AG04450 (cell line): ENCODE results near the gene A3GALT2. TPM values are rescaled to one million over a fixed set of nuclear protein-coding genes. Genes with fewer than 3 reads are reported as not detected.

Experiments used
- CTCF ChIA-PET: fragments of 300-600, 350-600 bp; formaldehyde crosslinking; extraction: SDS; loops from one replicate; lab custom pipeline; 2022; ENCODE audit warnings: antibody characterized with exemption, inconsistent platforms; lab: Charles Lee
- POLR2A ChIA-PET: fragments of 350-600 bp; formaldehyde crosslinking; extraction: SDS; loops from one replicate; lab custom pipeline; 2021; ENCODE audit warnings: antibody characterized with exemption, inconsistent platforms; lab: Yijun Ruan, JAX
- DNase-seq: peaks from one replicate; pipeline ENCODE4 v3.0.0-alpha.2; 2011; ENCODE audit warnings: low read depth, low spot score
- H3K27ac ChIP-seq: one replicate; pipeline ENCODE4 v1.5.1; 2012; ENCODE audit warnings: low read depth, low read length, control low read depth
- H3K27me3 ChIP-seq: one replicate; pipeline ENCODE4 v1.6.0; 2012; ENCODE audit warnings: low read length; ENCODE audit not compliant: control insufficient read depth, insufficient read depth
- H3K4me3 ChIP-seq: 2 replicates; pipeline ENCODE4 v1.5.1; 2011; ENCODE audit warnings: mild to moderate bottlenecking, low read depth, low read length, control low read depth
- H3K9me3 ChIP-seq: 2 replicates; pipeline ENCODE4 v1.5.1; 2012; ENCODE audit warnings: low read length; ENCODE audit not compliant: control insufficient read depth, insufficient read depth
- CTCF ChIP-seq: IDR thresholded peaks from 2 replicates; pipeline ENCODE4 v1.5.1; 2011; ENCODE audit warnings: low read depth, low read length, control low read depth, inconsistent platforms
- polyA plus RNA-seq: library from polyadenylated mRNA; depleted of rRNA; stranded (reverse); fragments of >200 nt; gene quantifications from 2 replicates; pipeline ENCODE4 v1.2.3, GENCODE V29; 2011

The A3GALT2 gene
- polyA plus RNA-seq, 1 experiment = not detected

GRCh38 chr1:33305816-33306652 lies 14.9 kb downstream of the A3GALT2 start:
- no peak for DNase-seq
- H3K9me3 ChIP-seq = peaks cover 8% of the 10 kb centered on the region; the same call in 1 of the 2 replicates
- H3K27me3 ChIP-seq = no peaks in the 10 kb centered on the region
- CTCF ChIA-PET = interaction anchor here (0.7 to 3.4 kb wide), 4 partner anchors 10 to 165 kb away, joined by 3 to 27 read pairs (median 4); no protein-coding TSS in a partner anchor
- POLR2A ChIA-PET = no interaction called here
- no peak overlapping the region for H3K27ac ChIP-seq
- H3K4me3 ChIP-seq = no peak overlapping the region
- TF ChIP-seq CTCF = no peak

- no peak for TF ChIP-seq CTCF
- no peaks in the 10 kb centered on the region for H3K27me3 ChIP-seq
- ChIA-PET CTCF (interaction anchor here (1.4 to 3.4 kb wide), 3 partner anchors 9 to 151 kb away, joined by 3 to 27 read pairs (median 4); no protein-coding TSS in a partner anchor), POLR2A (no interaction called here)
- peaks cover 8% of the 10 kb centered on the region; the same call in 1 of the 2 replicates for H3K9me3 ChIP-seq
- DNase-seq = no peak
- no peak overlapping the region for H3K27ac ChIP-seq
- no peak overlapping the region for H3K4me3 ChIP-seq
These were observed 15.9 kb downstream of the A3GALT2 start for GRCh38 chr1:33305016-33305415.

- no peak for DNase-seq
- H3K4me3 ChIP-seq = no peak overlapping the region
- no peaks in the 10 kb centered on the region for H3K27me3 ChIP-seq
- H3K27ac ChIP-seq = no peak overlapping the region
- no peak for TF ChIP-seq CTCF
- POLR2A ChIA-PET = no interaction called here
- H3K9me3 ChIP-seq = peaks cover 2% of the 10 kb centered on the region; the same call in 1 of the 2 replicates
- CTCF ChIA-PET = interaction anchor here (1.6 to 10.7 kb wide), 2 partner anchors 167 to 175 kb away, joined by 3 to 212 read pairs; partner anchors contain the start of gene ZSCAN20
These were observed 18.6 kb downstream of the A3GALT2 start for GRCh38 chr1:33302325-33302724.

GRCh38 chr1:33301273-33301984 lies 19.5 kb downstream of the A3GALT2 start:
- TF ChIP-seq CTCF = no peak
- H3K9me3 ChIP-seq = no peaks in the 10 kb centered on the region
- no peak overlapping the region for H3K27ac ChIP-seq
- no peak overlapping the region for H3K4me3 ChIP-seq
- ChIA-PET CTCF (interaction anchor here (1.6 to 10.7 kb wide), 2 partner anchors 168 to 174 kb away, joined by 3 to 212 read pairs; partner anchors contain the start of gene ZSCAN20), POLR2A (no interaction called here)
- no peak for DNase-seq
- H3K27me3 ChIP-seq = no peaks in the 10 kb centered on the region
